ENCODE results near the gene AMOTL2. TPM values are rescaled to one million over a fixed set of nuclear protein-coding genes. Genes with fewer than 3 reads are reported as not detected.

AMOTL2 gene
- total RNA-seq, 1 experiment from 2014 or later, result 146 TPM

GRCh38 chr3:134394380-134394779, 20.1 kb upstream of the AMOTL2 start:
- no TSS peak for BruUV-seq (replicated peaks)
- Histone ChIP-seq H3K4me3 (ENCODE audit: low read depth in 2 of 2, low read length in 2 of 2) (no peak overlapping the region), H3K36me3 (ENCODE audit: control insufficient read depth, insufficient read depth, low read length) (no peaks in the 10 kb centered on the region), H3K27me3 (ENCODE audit: control insufficient read depth, insufficient read depth, low read length) (no peaks in the 10 kb centered on the region), H3K4me1 (ENCODE audit: control insufficient read depth, insufficient read depth, low read length) (no peaks in the 10 kb centered on the region), H3K9me3 (ENCODE audit: control insufficient read depth, insufficient read depth, low read depth, low read length) (no peaks in the 10 kb centered on the region), H3K27ac (ENCODE audit: low read length) (no peak overlapping the region)
- in situ Hi-C loops (cut with HindIII; ENCODE audit: low pct_unique_long_range_greater_than_20kb, low sequenced_read_pairs) (no loop called here), intact Hi-C loops (cut with micrococcal nuclease; ENCODE audit: unreplicated experiment) (no loop called here)
- POLR2A ChIA-PET, result no interaction called here
- TF ChIP-seq POLR2AphosphoS5 (IDR thresholded peaks at IDR 0.05; ENCODE audit: low read depth, low read length), result no peak
- no peak for TF ChIP-seq TCF7L2 (IDR thresholded peaks at IDR 0.05; ENCODE audit: low read depth, low read length)
- no peak for TF ChIP-seq REST (IDR thresholded peaks at IDR 0.05; ENCODE audit: insufficient read depth in 1 of 2, low read depth in 2 of 2, low read length in 1 of 2)
- TF ChIP-seq CTCF (IDR thresholded peaks at IDR 0.05), result no peak
- TF ChIP-seq SIN3A (IDR thresholded peaks at IDR 0.05; ENCODE audit: borderline replicate concordance, insufficient read depth, low read depth, low read length), result no peak
- CTCF ChIA-PET, result no interaction called here
- DNase-seq (ENCODE audit: low read depth, low spot score), result no peak
- no peak for ATAC-seq

- H3K36me3 ChIP-seq (ENCODE audit: control insufficient read depth, insufficient read depth, low read length), result no peaks in the 10 kb centered on the region
- H3K27me3 ChIP-seq (ENCODE audit: control insufficient read depth, insufficient read depth, low read length), result no peaks in the 10 kb centered on the region
- intact Hi-C loops (cut with micrococcal nuclease; ENCODE audit: unreplicated experiment), result no loop called here
- ChIA-PET POLR2A (interaction anchor here (0.6 kb wide), 1 partner anchor 9 kb away, joined by 4 read pairs; no protein-coding TSS in a partner anchor), CTCF (no interaction called here)
- BruUV-seq (replicated peaks), result no TSS peak
- no peak overlapping the region for H3K4me3 ChIP-seq (ENCODE audit: low read depth in 2 of 2, low read length in 2 of 2)
- TF ChIP-seq POLR2AphosphoS5 (IDR thresholded peaks at IDR 0.05; ENCODE audit: low read depth, low read length) (no peak), REST (IDR thresholded peaks at IDR 0.05; ENCODE audit: insufficient read depth in 1 of 2, low read depth in 2 of 2, low read length in 1 of 2) (no peak), CTCF (IDR thresholded peaks at IDR 0.05) (no peak), TCF7L2 (IDR thresholded peaks at IDR 0.05; ENCODE audit: low read depth, low read length) (no peak), SIN3A (IDR thresholded peaks at IDR 0.05; ENCODE audit: borderline replicate concordance, insufficient read depth, low read depth, low read length) (no peak)
- no peak overlapping the region for H3K27ac ChIP-seq (ENCODE audit: low read length)
- in situ Hi-C loops (cut with HindIII; ENCODE audit: low pct_unique_long_range_greater_than_20kb, low sequenced_read_pairs), result no loop called here
- H3K4me1 ChIP-seq (ENCODE audit: control insufficient read depth, insufficient read depth, low read length), result no peaks in the 10 kb centered on the region
- DNase-seq (ENCODE audit: low read depth, low spot score), result no peak
- no peaks in the 10 kb centered on the region for H3K9me3 ChIP-seq (ENCODE audit: control insufficient read depth, insufficient read depth, low read depth, low read length)
- ATAC-seq, result no peak
These were observed 18.8 kb upstream of the AMOTL2 start for GRCh38 chr3:134393074-134393473.

All from Panc1 (cell line).